ENCODE data around the gene NEDD1. TPM values are rescaled to one million over a fixed set of nuclear protein-coding genes. Genes with fewer than 3 reads are reported as not detected.

Gene NEDD1
- total RNA-seq, 1 experiment from 2014 or later, result 42.7 TPM

DNA sequence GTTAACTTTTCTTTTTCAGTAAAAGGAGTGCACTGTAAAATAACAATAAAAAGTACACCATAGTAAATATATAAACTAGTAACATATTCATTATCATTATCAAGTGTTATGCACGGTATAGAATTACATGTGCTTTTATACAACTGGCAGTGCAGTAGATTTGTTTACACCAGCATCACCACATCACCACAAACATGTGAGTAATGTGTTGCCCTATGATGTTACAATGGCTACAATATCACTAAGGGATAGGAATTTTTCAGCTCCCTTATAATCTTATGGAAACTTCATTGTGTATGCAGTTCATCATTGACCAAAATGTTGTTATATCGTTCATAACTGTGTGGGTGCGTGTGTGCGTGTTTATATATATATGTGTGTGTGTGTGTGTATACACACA, 23.5 kb upstream of the NEDD1 start:
- CTCF ChIA-PET, result no interaction called here
- no peak for DNase-seq (ENCODE audit: low spot score)
- Histone ChIP-seq H3K27ac (ENCODE audit: low read depth, low read length, poor library complexity, severe bottlenecking) (no peak overlapping the region), H3K9me3 (ENCODE audit: low read depth, low read length, poor library complexity, severe bottlenecking) (no peaks in the 10 kb centered on the region), H3K4me1 (ENCODE audit: insufficient read depth, low read length, poor library complexity, severe bottlenecking) (no peaks in the 10 kb centered on the region), H3K4me3 (ENCODE audit: low read depth, low read length, poor library complexity, severe bottlenecking) (no peak overlapping the region), H3K27me3 (replicated peaks; ENCODE audit: insufficient read depth, low read depth, low read length, poor library complexity) (no peaks in the 10 kb centered on the region), H3K36me3 (ENCODE audit: insufficient read depth, low read length, poor library complexity, severe bottlenecking) (no peaks in the 10 kb centered on the region)
- POLR2A ChIA-PET (ENCODE audit: low non-redundant PET), result no interaction called here
- intact Hi-C loops (cut with micrococcal nuclease; ENCODE audit: unreplicated experiment), result no loop called here
- no TSS peak for BruUV-seq (replicated peaks)
- no peak for TF ChIP-seq CTCF (conservative IDR thresholded peaks at IDR 0.05; ENCODE audit: low read depth, low read length)
- no peak for TF ChIP-seq EZH2 (IDR thresholded peaks at IDR 0.05; ENCODE audit: borderline replicate concordance, low read depth, low read length, poor library complexity, severe bottlenecking)

- H3K36me3 ChIP-seq (ENCODE audit: insufficient read depth, low read length, poor library complexity, severe bottlenecking), result no peaks in the 10 kb centered on the region
- TF ChIP-seq CTCF (conservative IDR thresholded peaks at IDR 0.05; ENCODE audit: low read depth, low read length), result no peak
- TF ChIP-seq EZH2 (IDR thresholded peaks at IDR 0.05; ENCODE audit: borderline replicate concordance, low read depth, low read length, poor library complexity, severe bottlenecking), result no peak
- intact Hi-C loops (cut with micrococcal nuclease; ENCODE audit: unreplicated experiment), result no loop called here
- no peaks in the 10 kb centered on the region for H3K27me3 ChIP-seq (replicated peaks; ENCODE audit: insufficient read depth, low read depth, low read length, poor library complexity)
- CTCF ChIA-PET, result no interaction called here
- DNase-seq (ENCODE audit: low spot score), result no peak
- no peaks in the 10 kb centered on the region for H3K9me3 ChIP-seq (ENCODE audit: low read depth, low read length, poor library complexity, severe bottlenecking)
- H3K27ac ChIP-seq (ENCODE audit: low read depth, low read length, poor library complexity, severe bottlenecking), result no peak overlapping the region
- H3K4me1 ChIP-seq (ENCODE audit: insufficient read depth, low read length, poor library complexity, severe bottlenecking), result no peaks in the 10 kb centered on the region
- POLR2A ChIA-PET (ENCODE audit: low non-redundant PET), result no interaction called here
- no peak overlapping the region for H3K4me3 ChIP-seq (ENCODE audit: low read depth, low read length, poor library complexity, severe bottlenecking)
- no TSS peak for BruUV-seq (replicated peaks)
Measured at GRCh38 chr12:96886998-96887677, 19.9 kb upstream of the NEDD1 start.

- BruUV-seq (replicated peaks), result no TSS peak
- Histone ChIP-seq H3K9me3 (ENCODE audit: low read depth, low read length, poor library complexity, severe bottlenecking) (no peaks in the 10 kb centered on the region), H3K27me3 (replicated peaks; ENCODE audit: insufficient read depth, low read depth, low read length, poor library complexity) (no peaks in the 10 kb centered on the region), H3K27ac (ENCODE audit: low read depth, low read length, poor library complexity, severe bottlenecking) (no peak overlapping the region), H3K4me3 (ENCODE audit: low read depth, low read length, poor library complexity, severe bottlenecking) (no peak overlapping the region), H3K4me1 (ENCODE audit: insufficient read depth, low read length, poor library complexity, severe bottlenecking) (no peaks in the 10 kb centered on the region), H3K36me3 (ENCODE audit: insufficient read depth, low read length, poor library complexity, severe bottlenecking) (no peaks in the 10 kb centered on the region)
- no peak for DNase-seq (ENCODE audit: low spot score)
- POLR2A ChIA-PET (ENCODE audit: low non-redundant PET), result no interaction called here
- CTCF ChIA-PET, result no interaction called here
- TF ChIP-seq EZH2 (IDR thresholded peaks at IDR 0.05; ENCODE audit: borderline replicate concordance, low read depth, low read length, poor library complexity, severe bottlenecking) (no peak), CTCF (conservative IDR thresholded peaks at IDR 0.05; ENCODE audit: low read depth, low read length) (no peak)
- intact Hi-C loops (cut with micrococcal nuclease; ENCODE audit: unreplicated experiment), result no loop called here
Measured at GRCh38 chr12:96889273-96889933, 17.7 kb upstream of the NEDD1 start.

Measured in A673 (cell line).